Trophoblast cell (in vitro differentiated cells and primary cell): ENCODE results near the gene TWSG1.
A peak's percentile ranks its signal among the peaks of the same experiment; 100 is the strongest.
"Not testable (repeated sequence)": the region's sequence is repeated elsewhere in the genome, so short reads cannot be mapped to it uniquely, and the experiment has no call there.

Experiments used
- DNase-seq, 2 donors: peaks; one replicate each; pipeline ENCODE4 v3.0.0-alpha.2; 2016
- H2AFZ ChIP-seq: 2 replicates; pipeline ENCODE4 v1.6.1; 2013; ENCODE audit warnings: low read length, moderate library complexity, mild to moderate bottlenecking; ENCODE audit not compliant: insufficient read depth, poor library complexity
- H2AK5ac ChIP-seq: 2 replicates; pipeline ENCODE4 v1.6.1; 2013; ENCODE audit warnings: mild to moderate bottlenecking, low read length
- H2BK120ac ChIP-seq: 2 replicates; pipeline ENCODE4 v1.6.1; 2013; ENCODE audit warnings: low read length, mild to moderate bottlenecking, moderate library complexity; ENCODE audit not compliant: insufficient read depth, poor library complexity
- H2BK12ac ChIP-seq: 2 replicates; pipeline ENCODE4 v1.6.1; 2013; ENCODE audit warnings: mild to moderate bottlenecking, low read length, moderate library complexity
- H2BK5ac ChIP-seq: 2 replicates; pipeline ENCODE4 v1.6.1; 2013; ENCODE audit warnings: low read length, low read depth, moderate library complexity, mild to moderate bottlenecking; ENCODE audit not compliant: poor library complexity
- H3K14ac ChIP-seq: 2 replicates; pipeline ENCODE4 v1.6.1; 2013; ENCODE audit warnings: mild to moderate bottlenecking, low read length
- H3K18ac ChIP-seq: 2 replicates; pipeline ENCODE4 v1.6.1; 2013; ENCODE audit warnings: mild to moderate bottlenecking, low read length
- H3K23ac ChIP-seq: 2 replicates; pipeline ENCODE4 v1.6.1; 2013; ENCODE audit warnings: low read length
- H3K27ac ChIP-seq: 2 replicates; pipeline ENCODE4 v1.5.1; 2013; ENCODE audit warnings: low read depth, mild to moderate bottlenecking, inconsistent platforms, low read length, moderate library complexity
- H3K27me3 ChIP-seq: 2 replicates; pipeline ENCODE4 v1.6.1; 2013; ENCODE audit warnings: inconsistent platforms, mild to moderate bottlenecking, low read length, moderate library complexity; ENCODE audit not compliant: insufficient read depth
- H3K36me3 ChIP-seq, 2 experiments: 1 replicate in 1 of 2; 2 replicates in 1 of 2; pipeline ENCODE4 v1.6.1; 2013; ENCODE audit warnings: low read length in 2 of 2, mild to moderate bottlenecking in 2 of 2, moderate library complexity in 1 of 2; ENCODE audit not compliant: insufficient read depth in 2 of 2, control insufficient read depth in 1 of 2
- H3K4ac ChIP-seq: 2 replicates; pipeline ENCODE4 v1.6.1; 2013; ENCODE audit warnings: low read depth, mild to moderate bottlenecking, low read length, moderate library complexity
- H3K4me1 ChIP-seq, 2 experiments: 1 replicate in 1 of 2; 2 replicates in 1 of 2; pipeline ENCODE4 v1.6.1; 2013; ENCODE audit warnings: low read length in 2 of 2, mild to moderate bottlenecking in 2 of 2, moderate library complexity in 1 of 2; ENCODE audit not compliant: insufficient read depth in 2 of 2, control insufficient read depth in 1 of 2
- H3K4me2 ChIP-seq: 2 replicates; pipeline ENCODE4 v1.6.1; 2013; ENCODE audit warnings: inconsistent platforms, mild to moderate bottlenecking, low read length, moderate library complexity
- H3K4me3 ChIP-seq: 2 replicates; pipeline ENCODE4 v1.5.1; 2013; ENCODE audit warnings: mild to moderate bottlenecking, low read depth, low read length, inconsistent platforms
- H3K79me1 ChIP-seq: one replicate; pipeline ENCODE4 v1.6.1; 2013; ENCODE audit warnings: low read length
- H3K79me2 ChIP-seq: 2 replicates; pipeline ENCODE4 v1.6.1; 2013; ENCODE audit warnings: low read length, mild to moderate bottlenecking; ENCODE audit not compliant: control insufficient read depth, insufficient read depth, poor library complexity
- H3K9ac ChIP-seq: 2 replicates; pipeline ENCODE4 v1.6.1; 2013; ENCODE audit warnings: mild to moderate bottlenecking, low read length
- H3K9me3 ChIP-seq: 2 replicates; pipeline ENCODE4 v1.6.1; 2013; ENCODE audit warnings: low read depth, mild to moderate bottlenecking, control low read depth, inconsistent platforms, low read length; ENCODE audit not compliant: insufficient read depth
- H4K12ac ChIP-seq: 2 replicates; pipeline ENCODE4 v1.6.1; 2013; ENCODE audit warnings: low read depth, mild to moderate bottlenecking, low read length, moderate library complexity
- H4K8ac ChIP-seq: 2 replicates; pipeline ENCODE4 v1.6.1; 2013; ENCODE audit warnings: low read depth, mild to moderate bottlenecking, low read length, moderate library complexity
- H4K91ac ChIP-seq: one replicate; pipeline ENCODE4 v1.6.1; 2013; ENCODE audit warnings: low read depth, mild to moderate bottlenecking, low read length, moderate library complexity
- WGBS: extraction: QIAGEN DNeasy Blood & Tissue Kit; methylation state at CpG from one replicate; pipeline ENCODE4 v1.1.7; 2013; ENCODE audit warnings: missing lambda C conversion rate; ENCODE audit not compliant: insufficient read length, insufficient coverage; ENCODE audit errors: extremely low coverage; 5-methylcytosine and 5-hydroxymethylcytosine counted together

The TWSG1 gene

DNA sequence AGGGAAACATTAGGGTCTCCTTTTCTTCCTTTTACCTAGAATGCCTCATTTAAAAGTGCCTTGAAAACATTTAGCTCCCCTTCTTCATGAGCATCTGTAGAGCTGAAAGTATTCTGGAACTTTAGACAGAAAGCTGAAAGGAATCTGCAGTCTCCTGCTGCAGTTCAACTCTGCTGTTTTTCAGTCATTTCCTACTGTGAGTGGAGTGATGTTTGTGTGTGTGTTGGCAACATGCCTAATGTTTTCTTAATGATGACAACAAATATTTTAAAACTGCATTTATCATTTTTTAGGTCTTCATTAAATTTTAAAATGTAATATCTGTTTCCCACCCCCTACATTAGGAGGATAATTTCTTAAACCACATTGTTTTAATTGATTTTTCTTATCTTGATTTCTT is 66.6 kb downstream of the TWSG1 start:
- Histone ChIP-seq H3K27ac (no peak overlapping the region), H2BK120ac (no peak overlapping the region), H3K79me1 (peaks cover 14% of the 10 kb centered on the region), H3K23ac (no peak overlapping the region), H2AFZ (no peak overlapping the region), H3K79me2 (peaks cover 2% of the 10 kb centered on the region), H4K12ac (no peak overlapping the region), H3K36me3 (peaks cover 0 to 2% of the 10 kb centered on the region in 2 experiments), H3K14ac (no peak overlapping the region), H2AK5ac (no peak overlapping the region), H3K4me1 (peaks cover 17 to 18% of the 10 kb centered on the region in 2 experiments), H2BK12ac (no peak overlapping the region), H3K27me3 (no peaks in the 10 kb centered on the region), H3K4me2 (no peak overlapping the region), H4K91ac (no peak overlapping the region), H2BK5ac (no peak overlapping the region), H3K18ac (no peak overlapping the region), H4K8ac (no peak overlapping the region), H3K9me3 (peaks cover 3% of the 10 kb centered on the region), H3K9ac (no peak overlapping the region), H3K4me3 (no peak overlapping the region), H3K4ac (no peak overlapping the region)
- no peak for DNase-seq

GRCh38 chr18:9402358-9403007 is 67.9 kb downstream of the TWSG1 start:
- not testable (repeated sequence) for H3K9me3 ChIP-seq, H3K9ac ChIP-seq, H3K27me3 ChIP-seq, H3K14ac ChIP-seq, H2AFZ ChIP-seq, H3K4me3 ChIP-seq, H3K4ac ChIP-seq, H3K18ac ChIP-seq, H3K79me2 ChIP-seq, H2BK120ac ChIP-seq, H4K8ac ChIP-seq, H4K12ac ChIP-seq, H2BK12ac ChIP-seq, H2BK5ac ChIP-seq, DNase-seq, H3K36me3 ChIP-seq, H2AK5ac ChIP-seq, H3K27ac ChIP-seq, H4K91ac ChIP-seq, H3K4me2 ChIP-seq, H3K23ac ChIP-seq
- H3K79me1 ChIP-seq: peaks cover 14% of the 10 kb centered on the region
- H3K4me1 ChIP-seq: peaks cover 17 to 19% of the 10 kb centered on the region in 2 experiments
- no CpG with 5 or more reads among the region's 10 CpGs for WGBS

GRCh38 chr18:9403795-9404564 is 69.4 kb downstream of the TWSG1 start:
- peaks cover 17 to 19% of the 10 kb centered on the region in 2 experiments for H3K4me1 ChIP-seq
- peak overlapping the region; percentile 3 for H4K8ac ChIP-seq
- H3K9ac ChIP-seq: no peak overlapping the region
- no peak overlapping the region for H3K4ac ChIP-seq
- peak overlapping the region; percentile 95 for H3K27ac ChIP-seq
- DNase-seq: peak in 1 of 2 donors; percentile 24
- peaks cover 3% of the 10 kb centered on the region for H3K9me3 ChIP-seq
- no peaks in the 10 kb centered on the region for H3K27me3 ChIP-seq
- peaks cover 2% of the 10 kb centered on the region for H3K79me2 ChIP-seq
- no peak overlapping the region for H3K23ac ChIP-seq
- peak overlapping the region; percentile 12 for H2BK120ac ChIP-seq
- H4K12ac ChIP-seq: no peak overlapping the region
- H3K36me3 ChIP-seq: no peaks in the 10 kb centered on the region
- peak overlapping the region; percentile 6 for H2AK5ac ChIP-seq
- peak overlapping the region; percentile 21 for H4K91ac ChIP-seq
- peak overlapping the region; percentile 26 for H2BK5ac ChIP-seq
- H3K79me1 ChIP-seq: peaks cover 14% of the 10 kb centered on the region
- no peak overlapping the region for H3K18ac ChIP-seq
- no peak overlapping the region for H2BK12ac ChIP-seq
- no peak overlapping the region for H3K4me3 ChIP-seq
- no peak overlapping the region for H3K4me2 ChIP-seq
- peak overlapping the region; percentile 6 for H3K14ac ChIP-seq
- no CpG with 5 or more reads among the region's 24 CpGs for WGBS
- no peak overlapping the region for H2AFZ ChIP-seq

- whole genome bisulfite sequencing: no CpG with 5 or more reads among the region's 19 CpGs
- H4K12ac ChIP-seq: peak overlapping the region; percentile 38
- H3K14ac ChIP-seq: peak overlapping the region; percentile 29
- no peaks in the 10 kb centered on the region for H3K27me3 ChIP-seq
- H2BK12ac ChIP-seq: peak overlapping the region; percentile 75
- peak overlapping the region; percentile 90 for H2BK5ac ChIP-seq
- H3K27ac ChIP-seq: peak overlapping the region; percentile 95
- H2AFZ ChIP-seq: no peak overlapping the region
- peak overlapping the region; percentile 76 for H3K18ac ChIP-seq
- peak overlapping the region; percentile 43 for H3K4ac ChIP-seq
- H3K79me2 ChIP-seq: peaks cover 2% of the 10 kb centered on the region
- peak; percentile 85 to 87 for DNase-seq
- no peak overlapping the region for H3K4me3 ChIP-seq
- no peaks in the 10 kb centered on the region for H3K36me3 ChIP-seq
- peaks cover 3% of the 10 kb centered on the region for H3K9me3 ChIP-seq
- H2AK5ac ChIP-seq: peak overlapping the region; percentile 7
- H3K4me1 ChIP-seq: peaks cover 17 to 19% of the 10 kb centered on the region in 2 experiments
- peak overlapping the region; percentile 79 for H4K91ac ChIP-seq
- H3K4me2 ChIP-seq: no peak overlapping the region
- H4K8ac ChIP-seq: peak overlapping the region; percentile 83
- H2BK120ac ChIP-seq: peak overlapping the region; percentile 91
- no peak overlapping the region for H3K23ac ChIP-seq
- peaks cover 14% of the 10 kb centered on the region for H3K79me1 ChIP-seq
- H3K9ac ChIP-seq: no peak overlapping the region
Measured at GRCh38 chr18:9404565-9405060, 70.0 kb downstream of the TWSG1 start.
